ENCODE data around the gene ATP13A4. TPM values are rescaled to one million over a fixed set of nuclear protein-coding genes. Genes with fewer than 3 reads are reported as not detected.

Gene ATP13A4
- total and polyA plus RNA-seq, 4 donors, result 0.23 to 2.7 (median 0.50) TPM

DNA sequence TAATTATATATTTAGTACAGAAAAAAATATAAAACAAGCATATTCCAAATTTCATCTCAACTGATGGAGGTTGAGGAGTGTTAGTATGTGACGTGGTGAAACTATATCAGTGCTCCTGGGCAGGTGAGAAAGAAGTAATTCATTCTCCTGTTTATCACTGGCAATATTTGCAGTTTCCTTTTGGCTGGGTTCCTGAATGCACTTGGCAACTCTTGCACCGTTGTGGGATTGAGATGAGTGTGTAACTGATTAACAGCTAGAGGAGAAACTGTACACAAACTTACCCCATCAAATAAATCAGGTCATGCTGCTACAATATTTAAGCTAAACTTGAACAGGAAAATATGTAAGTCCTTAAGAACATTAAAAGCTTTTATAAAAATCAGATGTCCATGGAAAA lies 2.1 kb upstream of the ATP13A4 start (continued):
- TF ChIP-seq, protein P1, sequence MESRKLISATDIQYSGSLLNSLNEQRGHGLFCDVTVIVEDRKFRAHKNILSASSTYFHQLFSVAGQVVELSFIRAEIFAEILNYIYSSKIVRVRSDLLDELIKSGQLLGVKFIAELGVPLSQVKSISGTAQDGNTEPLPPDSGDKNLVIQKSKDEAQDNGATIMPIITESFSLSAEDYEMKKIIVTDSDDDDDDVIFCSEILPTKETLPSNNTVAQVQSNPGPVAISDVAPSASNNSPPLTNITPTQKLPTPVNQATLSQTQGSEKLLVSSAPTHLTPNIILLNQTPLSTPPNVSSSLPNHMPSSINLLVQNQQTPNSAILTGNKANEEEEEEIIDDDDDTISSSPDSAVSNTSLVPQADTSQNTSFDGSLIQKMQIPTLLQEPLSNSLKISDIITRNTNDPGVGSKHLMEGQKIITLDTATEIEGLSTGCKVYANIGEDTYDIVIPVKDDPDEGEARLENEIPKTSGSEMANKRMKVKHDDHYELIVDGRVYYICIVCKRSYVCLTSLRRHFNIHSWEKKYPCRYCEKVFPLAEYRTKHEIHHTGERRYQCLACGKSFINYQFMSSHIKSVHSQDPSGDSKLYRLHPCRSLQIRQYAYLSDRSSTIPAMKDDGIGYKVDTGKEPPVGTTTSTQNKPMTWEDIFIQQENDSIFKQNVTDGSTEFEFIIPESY (IDR thresholded peaks at IDR 0.05), result no peak

DNA sequence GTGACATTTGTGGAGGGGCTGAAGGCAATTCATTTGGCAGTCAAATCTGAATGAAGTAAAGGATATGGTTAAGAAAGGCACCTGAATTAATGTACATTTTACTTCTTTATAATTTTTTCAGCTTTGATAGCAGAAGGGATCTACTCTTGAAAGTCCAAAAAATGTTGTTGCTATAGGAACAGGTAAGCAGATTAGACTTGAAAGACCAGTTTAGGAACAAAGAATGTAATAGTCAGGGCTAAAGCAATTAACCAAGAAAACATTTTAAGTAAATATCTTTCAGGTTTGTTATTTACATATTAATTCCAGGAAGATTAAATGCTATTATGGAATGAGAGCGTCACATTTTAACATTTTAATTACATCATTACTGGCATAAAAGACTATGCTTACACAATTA lies 1.1 kb downstream of the ATP13A4 start:
- H3K27me3 ChIP-seq (ENCODE audit: control insufficient read depth in 4 of 4, insufficient read depth in 4 of 4, low read length in 3 of 4), result peaks cover 0 to 5% (median 0%) of the 10 kb centered on the region in 4 donors
- 89% methylated on average over 1 of the region's 1 CpG for WGBS
- H3K4me1 ChIP-seq (ENCODE audit: control insufficient read depth in 4 of 4, insufficient read depth in 4 of 4, low read length in 3 of 4), result peaks cover 0 to 13% (median 10%) of the 10 kb centered on the region in 4 donors
- no peaks in the 10 kb centered on the region for H3K36me3 ChIP-seq (ENCODE audit: control insufficient read depth in 4 of 4, insufficient read depth in 3 of 4, low read depth in 1 of 4, low read length in 3 of 4)
- no peak overlapping the region for H3K4me3 ChIP-seq (ENCODE audit: low read depth in 1 of 3, low read length in 3 of 3)
- no peak overlapping the region for H3K9ac ChIP-seq (ENCODE audit: low read depth in 1 of 2, low read length in 2 of 2)
- no peak overlapping the region for H3K27ac ChIP-seq (ENCODE audit: low read depth in 1 of 2, low read length in 2 of 2)
- TF ChIP-seq HNF4A (conservative IDR thresholded peaks at IDR 0.05) (no peak), SP1 (IDR thresholded peaks at IDR 0.05) (no peak), RXRA (IDR thresholded peaks at IDR 0.05) (no peak), HNF4G (IDR thresholded peaks at IDR 0.05) (no peak), YY1 (IDR thresholded peaks at IDR 0.05) (no peak), FOXA1 (IDR thresholded peaks at IDR 0.05) (no peak), RAD21 (IDR thresholded peaks at IDR 0.05) (no peak)
- H3K9me3 ChIP-seq (ENCODE audit: control insufficient read depth in 4 of 4, low read length in 3 of 4), result no peaks in the 10 kb centered on the region
- DNase-seq (ENCODE audit: low spot score), result no peak

DNA sequence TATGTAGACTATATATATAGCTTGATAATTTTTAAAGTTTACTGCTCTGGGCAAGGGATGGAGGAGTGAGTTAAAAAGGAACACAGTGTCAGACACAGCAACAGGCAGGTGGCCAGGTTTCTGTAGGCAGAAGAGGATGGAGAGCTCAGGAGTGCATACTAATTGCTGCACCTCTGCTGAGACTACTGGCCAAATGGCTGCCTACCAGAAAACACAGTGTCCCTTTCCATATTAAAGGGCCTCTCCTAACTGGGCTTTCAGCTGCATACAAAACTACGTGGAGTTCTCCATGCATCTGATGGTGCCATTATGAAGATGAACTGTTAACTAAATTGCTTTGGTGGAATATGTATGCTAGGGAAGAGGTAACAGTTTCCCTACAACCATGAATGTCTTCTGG lies 1.8 kb downstream of the ATP13A4 start:
- Histone ChIP-seq H3K36me3 (ENCODE audit: control insufficient read depth in 4 of 4, insufficient read depth in 3 of 4, low read depth in 1 of 4, low read length in 3 of 4) (no peaks in the 10 kb centered on the region), H3K9me3 (ENCODE audit: control insufficient read depth in 4 of 4, low read length in 3 of 4) (no peaks in the 10 kb centered on the region), H3K9ac (ENCODE audit: low read depth in 1 of 2, low read length in 2 of 2) (no peak overlapping the region), H3K27me3 (ENCODE audit: control insufficient read depth in 4 of 4, insufficient read depth in 4 of 4, low read length in 3 of 4) (peaks cover 0 to 5% (median 0%) of the 10 kb centered on the region in 4 donors), H3K27ac (ENCODE audit: low read depth in 1 of 2, low read length in 2 of 2) (no peak overlapping the region), H3K4me3 (ENCODE audit: low read depth in 1 of 3, low read length in 3 of 3) (no peak overlapping the region), H3K4me1 (ENCODE audit: control insufficient read depth in 4 of 4, insufficient read depth in 4 of 4, low read length in 3 of 4) (peaks cover 0 to 13% (median 10%) of the 10 kb centered on the region in 4 donors)
- DNase-seq (ENCODE audit: low spot score), result no peak
- WGBS, result 90% methylated on average over 1 of the region's 1 CpG
- TF ChIP-seq, protein P2, sequence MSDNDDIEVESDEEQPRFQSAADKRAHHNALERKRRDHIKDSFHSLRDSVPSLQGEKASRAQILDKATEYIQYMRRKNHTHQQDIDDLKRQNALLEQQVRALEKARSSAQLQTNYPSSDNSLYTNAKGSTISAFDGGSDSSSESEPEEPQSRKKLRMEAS (IDR thresholded peaks at IDR 0.05), result no peak

DNA sequence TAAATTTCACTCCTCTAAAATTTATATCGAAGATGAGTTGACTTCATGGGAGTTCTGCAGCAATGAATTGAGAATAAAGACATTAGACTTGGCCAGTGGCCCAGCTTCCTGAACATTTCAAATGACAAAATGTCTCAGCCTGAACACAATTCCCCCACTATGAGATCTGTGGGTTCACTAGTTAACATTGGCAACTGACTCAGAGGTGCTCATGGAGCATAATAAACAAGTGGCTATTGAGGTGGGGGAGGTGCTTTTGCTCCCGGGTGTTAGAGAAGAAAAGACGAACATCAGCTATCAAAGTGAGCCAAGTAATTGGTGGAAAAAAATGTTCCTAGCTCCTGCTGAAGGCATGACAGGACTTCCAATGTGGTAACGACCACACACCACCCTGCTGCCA lies 6.3 kb downstream of the ATP13A4 start:
- no peaks in the 10 kb centered on the region for H3K4me1 ChIP-seq (ENCODE audit: control insufficient read depth in 4 of 4, insufficient read depth in 4 of 4, low read length in 3 of 4)
- H3K4me3 ChIP-seq (ENCODE audit: low read depth in 1 of 3, low read length in 3 of 3), result no peak overlapping the region
- no peak for DNase-seq (ENCODE audit: low spot score)
- peaks cover 0 to 3% (median 0%) of the 10 kb centered on the region in 4 donors for H3K27me3 ChIP-seq (ENCODE audit: control insufficient read depth in 4 of 4, insufficient read depth in 4 of 4, low read length in 3 of 4)
- peaks cover 4 to 12% (median 7%) of the 10 kb centered on the region in 4 donors for H3K9me3 ChIP-seq (ENCODE audit: control insufficient read depth in 4 of 4, low read length in 3 of 4)
- H3K27ac ChIP-seq (ENCODE audit: low read depth in 1 of 2, low read length in 2 of 2), result no peak overlapping the region
- H3K9ac ChIP-seq (ENCODE audit: low read depth in 1 of 2, low read length in 2 of 2), result no peak overlapping the region
- 75% methylated on average over 4 of the region's 4 CpGs for WGBS
- no peaks in the 10 kb centered on the region for H3K36me3 ChIP-seq (ENCODE audit: control insufficient read depth in 4 of 4, insufficient read depth in 3 of 4, low read depth in 1 of 4, low read length in 3 of 4)
- TF ChIP-seq TAF1 (conservative IDR thresholded peaks at IDR 0.05), result no peak
- TF ChIP-seq, protein P1 (IDR thresholded peaks at IDR 0.05), result no peak
- TF ChIP-seq GABPA (IDR thresholded peaks at IDR 0.05 in 1 of 2, conservative IDR thresholded peaks at IDR 0.05 in 1 of 2), result no peak
- TF ChIP-seq, protein P3, sequence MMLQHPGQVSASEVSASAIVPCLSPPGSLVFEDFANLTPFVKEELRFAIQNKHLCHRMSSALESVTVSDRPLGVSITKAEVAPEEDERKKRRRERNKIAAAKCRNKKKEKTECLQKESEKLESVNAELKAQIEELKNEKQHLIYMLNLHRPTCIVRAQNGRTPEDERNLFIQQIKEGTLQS (IDR thresholded peaks at IDR 0.05), result no peak
- TF ChIP-seq, protein P4, sequence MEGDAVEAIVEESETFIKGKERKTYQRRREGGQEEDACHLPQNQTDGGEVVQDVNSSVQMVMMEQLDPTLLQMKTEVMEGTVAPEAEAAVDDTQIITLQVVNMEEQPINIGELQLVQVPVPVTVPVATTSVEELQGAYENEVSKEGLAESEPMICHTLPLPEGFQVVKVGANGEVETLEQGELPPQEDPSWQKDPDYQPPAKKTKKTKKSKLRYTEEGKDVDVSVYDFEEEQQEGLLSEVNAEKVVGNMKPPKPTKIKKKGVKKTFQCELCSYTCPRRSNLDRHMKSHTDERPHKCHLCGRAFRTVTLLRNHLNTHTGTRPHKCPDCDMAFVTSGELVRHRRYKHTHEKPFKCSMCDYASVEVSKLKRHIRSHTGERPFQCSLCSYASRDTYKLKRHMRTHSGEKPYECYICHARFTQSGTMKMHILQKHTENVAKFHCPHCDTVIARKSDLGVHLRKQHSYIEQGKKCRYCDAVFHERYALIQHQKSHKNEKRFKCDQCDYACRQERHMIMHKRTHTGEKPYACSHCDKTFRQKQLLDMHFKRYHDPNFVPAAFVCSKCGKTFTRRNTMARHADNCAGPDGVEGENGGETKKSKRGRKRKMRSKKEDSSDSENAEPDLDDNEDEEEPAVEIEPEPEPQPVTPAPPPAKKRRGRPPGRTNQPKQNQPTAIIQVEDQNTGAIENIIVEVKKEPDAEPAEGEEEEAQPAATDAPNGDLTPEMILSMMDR (IDR thresholded peaks at IDR 0.05; ENCODE audit: low read depth, low read length, missing input control), result no peak
- TF ChIP-seq SP1 (IDR thresholded peaks at IDR 0.05), result no peak
- no peak for TF ChIP-seq NR2F2 (IDR thresholded peaks at IDR 0.05)
- no peak for TF ChIP-seq HNF4A (conservative IDR thresholded peaks at IDR 0.05)
- TF ChIP-seq HNF4G (IDR thresholded peaks at IDR 0.05), result no peak
- no peak for TF ChIP-seq EGR1 (IDR thresholded peaks at IDR 0.05; ENCODE audit: low read depth in 2 of 2)
- TF ChIP-seq FOXA2 (IDR thresholded peaks at IDR 0.05), result no peak
- TF ChIP-seq, protein P2 (IDR thresholded peaks at IDR 0.05), result no peak
- no peak for TF ChIP-seq RAD21 (IDR thresholded peaks at IDR 0.05)
- no peak for TF ChIP-seq RXRA (IDR thresholded peaks at IDR 0.05)
- TF ChIP-seq FOXA1 (IDR thresholded peaks at IDR 0.05), result no peak
